WTC11 (cell line): ENCODE results near the gene SDCCAG8. TPM values are rescaled to one million over a fixed set of nuclear protein-coding genes. Genes with fewer than 3 reads are reported as not detected.

Source experiments
- ATAC-seq: fragments of 200-7000 bp; cut with Tn5 transposase; 2 replicates; pipeline ENCODE4 v1.10.0; 2021; ENCODE audit warnings: mild to moderate bottlenecking, moderate library complexity
- CTCF ChIA-PET: fragments of 300-600 bp; sonication (Branson Sonifier 250); formaldehyde crosslinking; loops from one replicate; lab custom pipeline; 2021; ENCODE audit warnings: antibody characterized with exemption; lab: Charles Lee
- POLR2A ChIA-PET: fragments of 350-600 bp; sonication (Branson Sonifier 250); formaldehyde crosslinking; loops from one replicate; lab custom pipeline; 2021; ENCODE audit warnings: antibody characterized with exemption; lab: Charles Lee
- DNase-seq: peaks from one replicate; pipeline ENCODE4 v3.0.0; 2021; ENCODE audit warnings: low spot score
- H3K27ac Mint-ChIP-seq: 2 replicates; pipeline ENCODE4 v1.8.0; 2021; ENCODE audit warnings: mixed read lengths
- H3K27me3 Mint-ChIP-seq: 2 replicates; pipeline ENCODE4 v1.8.0; 2021; ENCODE audit warnings: low read depth, mild to moderate bottlenecking, moderate library complexity, mixed read lengths
- H3K36me3 Mint-ChIP-seq: 2 replicates; pipeline ENCODE4 v1.8.0; 2021; ENCODE audit warnings: mixed read lengths
- H3K4me1 Mint-ChIP-seq: 2 replicates; pipeline ENCODE4 v1.8.0; 2022; ENCODE audit warnings: mixed read lengths
- H3K4me3 Mint-ChIP-seq: 2 replicates; pipeline ENCODE4 v1.8.0; 2021; ENCODE audit warnings: mild to moderate bottlenecking, moderate library complexity, mixed read lengths
- H3K9me3 Mint-ChIP-seq: 2 replicates; pipeline ENCODE4 v1.8.0; 2021; ENCODE audit warnings: mixed read lengths
- AR ChIP-seq: fragments of 250-450 bp; sonication (Bioruptor Pico); IDR thresholded peaks from 2 replicates; pipeline ENCODE4 v1.9.0; 2021; ENCODE audit warnings: mild to moderate bottlenecking
- ARID4B ChIP-seq: sonication (generic); formaldehyde crosslinking; IDR thresholded peaks from 2 replicates; pipeline ENCODE4 v1.8.0; 2023; ENCODE audit warnings: missing genetic modification reagents, mild to moderate bottlenecking, borderline replicate concordance
- ATF1 ChIP-seq: sonication (generic); formaldehyde crosslinking; IDR thresholded peaks from 2 replicates; pipeline ENCODE4 v1.8.1; 2023; ENCODE audit warnings: mild to moderate bottlenecking, moderate library complexity, missing genetic modification reagents
- CBFB ChIP-seq: sonication (generic); formaldehyde crosslinking; IDR thresholded peaks from 2 replicates; pipeline ENCODE4 v1.8.1; 2022; ENCODE audit warnings: mild to moderate bottlenecking, low read depth, missing genetic modification reagents
- CREB1 ChIP-seq: sonication (generic); formaldehyde crosslinking; IDR thresholded peaks from 2 replicates; pipeline ENCODE4 v1.8.0; 2023; ENCODE audit warnings: mild to moderate bottlenecking, missing genetic modification reagents
- E2F4 ChIP-seq: sonication (generic); formaldehyde crosslinking; IDR thresholded peaks from 2 replicates; pipeline ENCODE4 v1.8.1; 2022; ENCODE audit warnings: low read depth, mild to moderate bottlenecking, moderate library complexity, missing genetic modification reagents, borderline replicate concordance
- EMX1 ChIP-seq: fragments of 250-450 bp; sonication (Bioruptor Pico); IDR thresholded peaks from 2 replicates; pipeline ENCODE4 v1.8.0; 2021; ENCODE audit warnings: mild to moderate bottlenecking
- ETV6 ChIP-seq: sonication (generic); formaldehyde crosslinking; IDR thresholded peaks from 2 replicates; pipeline ENCODE4 v1.8.1; 2022; ENCODE audit warnings: mild to moderate bottlenecking, missing genetic modification reagents
- FOXK1 ChIP-seq: sonication (generic); formaldehyde crosslinking; IDR thresholded peaks from 2 replicates; pipeline ENCODE4 v1.8.0; 2022; ENCODE audit warnings: mild to moderate bottlenecking, moderate library complexity, missing genetic modification reagents
- NFATC4 ChIP-seq: fragments of 250-450 bp; sonication (Bioruptor Pico); IDR thresholded peaks from 2 replicates; pipeline ENCODE4 v1.9.0; 2021; ENCODE audit warnings: mild to moderate bottlenecking
- NR1H2 ChIP-seq: sonication (generic); formaldehyde crosslinking; IDR thresholded peaks from 2 replicates; pipeline ENCODE4 v1.9.0; 2021; ENCODE audit warnings: mild to moderate bottlenecking, moderate library complexity, missing genetic modification reagents
- PREB ChIP-seq: sonication (generic); formaldehyde crosslinking; IDR thresholded peaks from 2 replicates; pipeline ENCODE4 v1.8.1; 2022; ENCODE audit warnings: mild to moderate bottlenecking, missing genetic modification reagents, moderate library complexity, borderline replicate concordance
- STAT6 ChIP-seq: sonication (generic); formaldehyde crosslinking; conservative IDR thresholded peaks from 2 replicates; pipeline ENCODE4 v1.8.1; 2023; ENCODE audit warnings: mild to moderate bottlenecking, low read depth, missing genetic modification reagents, moderate library complexity
- TEAD1 ChIP-seq: sonication (generic); formaldehyde crosslinking; IDR thresholded peaks from 2 replicates; pipeline ENCODE4 v1.8.0; 2022; ENCODE audit warnings: mild to moderate bottlenecking, missing genetic modification reagents
- ZBTB21 ChIP-seq: sonication (generic); formaldehyde crosslinking; IDR thresholded peaks from 2 replicates; pipeline ENCODE4 v1.8.1; 2023; ENCODE audit warnings: mild to moderate bottlenecking, missing genetic modification reagents, borderline replicate concordance
- ZNF317 ChIP-seq: sonication (generic); formaldehyde crosslinking; IDR thresholded peaks from 2 replicates; pipeline ENCODE4 v1.8.1; 2023; ENCODE audit warnings: low read depth, mild to moderate bottlenecking, moderate library complexity, missing genetic modification reagents, borderline replicate concordance
- ZSCAN18 ChIP-seq: fragments of 250-450 bp; sonication (Bioruptor Pico); IDR thresholded peaks from 2 replicates; pipeline ENCODE4 v2.1.2; 2022; ENCODE audit warnings: mild to moderate bottlenecking, moderate library complexity
- total RNA-seq: library from RNA; stranded (reverse); gene quantifications from 3 replicates; pipeline ENCODE4 v1.2.3, GENCODE V29; 2021

SDCCAG8 gene
- total RNA-seq, 1 experiment from 2014 or later: 44.3 TPM

GRCh38 chr1:243474136-243474881 is 218.5 kb downstream of the SDCCAG8 start (continued):
- no peak for TF ChIP-seq ATF1
- 0 out of 2 replicates have a peak, but pooled peaks have one; percentile 22 for TF ChIP-seq CBFB
- no peak for TF ChIP-seq ZSCAN18
- TF ChIP-seq AR (CRISPR knock-in tag): no peak
- TF ChIP-seq FOXK1 (CRISPR knock-in tag): 0 out of 2 replicates have a peak, but pooled peaks have one; percentile 44
- TF ChIP-seq ARID4B (CRISPR knock-in tag): 0 out of 2 replicates have a peak, but pooled peaks have one; percentile 22
- 0 out of 2 replicates have a peak, but pooled peaks have one; percentile 33 for TF ChIP-seq ETV6 (CRISPR knock-in tag)
- TF ChIP-seq TEAD1 (CRISPR knock-in tag): peak; percentile 56; the same call in 1 of the 2 replicates

- TF ChIP-seq ZNF317 (CRISPR knock-in tag): no peak
- no peak for TF ChIP-seq CREB1
- TF ChIP-seq STAT6: no peak
- no peak for TF ChIP-seq NFATC4 (CRISPR knock-in tag)
- no peak for TF ChIP-seq E2F4
- TF ChIP-seq NR1H2: no peak
- no peak for TF ChIP-seq EMX1 (CRISPR knock-in tag)
- no peak for TF ChIP-seq PREB (CRISPR knock-in tag)
- TF ChIP-seq ZBTB21 (CRISPR knock-in tag): no peak
- ChIA-PET POLR2A (no interaction called here), CTCF (interaction anchor here (1.0 to 1.6 kb wide), 3 partner anchors 16 to 131 kb away, joined by 3 to 6 read pairs (median 3); no protein-coding TSS in a partner anchor)
- H3K4me3 Mint-ChIP-seq: peak overlapping the region; percentile 28
- peaks cover 64% of the 10 kb centered on the region for H3K4me1 Mint-ChIP-seq
- ATAC-seq (peak; percentile 3; the same call in 1 of the 2 replicates), DNase-seq (peak; percentile 17)
- peaks cover 5% of the 10 kb centered on the region for H3K9me3 Mint-ChIP-seq
- H3K27me3 Mint-ChIP-seq: no peaks in the 10 kb centered on the region
- peak overlapping the region; percentile 65; the same call in 1 of the 2 replicates for H3K27ac Mint-ChIP-seq
- H3K36me3 Mint-ChIP-seq: peaks cover 5% of the 10 kb centered on the region
Measured at GRCh38 chr1:243474906-243475305, 219.1 kb downstream of the SDCCAG8 start.
